ENCODE measurements around the gene SOBP.

SOBP gene

DNA sequence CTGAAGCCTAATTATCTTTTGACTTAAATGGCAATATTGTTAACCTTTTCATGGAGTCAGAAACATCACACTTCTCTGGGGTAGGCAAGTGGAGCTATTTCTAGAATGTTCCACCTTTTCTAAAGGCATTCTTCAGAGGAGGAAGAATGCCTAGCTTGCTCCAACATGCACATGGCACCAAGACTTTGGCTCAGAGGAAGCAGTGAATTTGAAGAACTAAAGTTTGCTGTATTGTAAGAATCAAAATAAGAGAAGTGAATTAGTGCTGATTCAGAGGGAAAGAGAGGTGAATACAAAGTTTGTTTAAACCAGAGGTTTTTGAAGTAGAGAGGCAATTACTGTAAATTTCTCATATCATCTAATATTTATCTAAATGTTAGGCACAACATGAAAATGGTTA, 92.2 kb downstream of the SOBP start:
- Histone ChIP-seq H3K27me3 (ENCODE audit: low read depth, low read length) (no peaks in the 10 kb centered on the region), H3K36me3 (replicated peaks; ENCODE audit: low read depth, low read length) (no peaks in the 10 kb centered on the region), H3K9me3 (ENCODE audit: insufficient read depth, low read length) (no peaks in the 10 kb centered on the region), H3K4me2 (ENCODE audit: low read length) (no peak overlapping the region), H3K27ac (ENCODE audit: low read length) (no peak overlapping the region), H3K9ac (ENCODE audit: low read length) (no peak overlapping the region), H2AFZ (ENCODE audit: low read depth, low read length) (no peak overlapping the region), H4K20me1 (ENCODE audit: insufficient read depth, low read length) (no peaks in the 10 kb centered on the region), H3K79me2 (ENCODE audit: low read length) (no peaks in the 10 kb centered on the region), H3K4me3 (ENCODE audit: low read length) (no peak overlapping the region), H3K4me1 (ENCODE audit: low read length) (no peaks in the 10 kb centered on the region)
- no peak for TF ChIP-seq EZH2phosphoT487 (IDR thresholded peaks at IDR 0.05; ENCODE audit: low read depth)
- TF ChIP-seq, protein P1, sequence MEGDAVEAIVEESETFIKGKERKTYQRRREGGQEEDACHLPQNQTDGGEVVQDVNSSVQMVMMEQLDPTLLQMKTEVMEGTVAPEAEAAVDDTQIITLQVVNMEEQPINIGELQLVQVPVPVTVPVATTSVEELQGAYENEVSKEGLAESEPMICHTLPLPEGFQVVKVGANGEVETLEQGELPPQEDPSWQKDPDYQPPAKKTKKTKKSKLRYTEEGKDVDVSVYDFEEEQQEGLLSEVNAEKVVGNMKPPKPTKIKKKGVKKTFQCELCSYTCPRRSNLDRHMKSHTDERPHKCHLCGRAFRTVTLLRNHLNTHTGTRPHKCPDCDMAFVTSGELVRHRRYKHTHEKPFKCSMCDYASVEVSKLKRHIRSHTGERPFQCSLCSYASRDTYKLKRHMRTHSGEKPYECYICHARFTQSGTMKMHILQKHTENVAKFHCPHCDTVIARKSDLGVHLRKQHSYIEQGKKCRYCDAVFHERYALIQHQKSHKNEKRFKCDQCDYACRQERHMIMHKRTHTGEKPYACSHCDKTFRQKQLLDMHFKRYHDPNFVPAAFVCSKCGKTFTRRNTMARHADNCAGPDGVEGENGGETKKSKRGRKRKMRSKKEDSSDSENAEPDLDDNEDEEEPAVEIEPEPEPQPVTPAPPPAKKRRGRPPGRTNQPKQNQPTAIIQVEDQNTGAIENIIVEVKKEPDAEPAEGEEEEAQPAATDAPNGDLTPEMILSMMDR (IDR thresholded peaks at IDR 0.05; ENCODE audit: low read depth, low read length) = no peak

DNA sequence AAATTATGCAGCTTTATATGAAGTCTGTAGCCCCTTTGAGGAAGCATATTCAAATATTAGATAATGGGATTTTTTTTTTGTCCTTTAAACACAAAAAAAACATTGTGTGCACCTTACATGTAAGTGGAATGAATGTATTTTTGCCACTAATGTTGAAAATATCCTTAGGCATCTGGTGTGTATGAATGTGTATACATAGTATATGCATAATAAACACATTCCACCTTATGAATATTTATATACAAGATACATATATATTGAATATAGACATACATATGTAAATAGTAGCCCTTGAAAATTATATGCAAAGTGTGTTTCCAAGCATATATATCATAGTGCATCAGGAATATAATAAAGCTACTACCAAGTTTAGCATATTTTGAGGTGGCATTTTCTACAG, 94.8 kb downstream of the SOBP start:
- Histone ChIP-seq H3K36me3 (replicated peaks; ENCODE audit: low read depth, low read length) (no peaks in the 10 kb centered on the region), H3K27me3 (ENCODE audit: low read depth, low read length) (no peaks in the 10 kb centered on the region), H3K4me3 (ENCODE audit: low read length) (no peak overlapping the region), H3K4me2 (ENCODE audit: low read length) (no peak overlapping the region), H3K9ac (ENCODE audit: low read length) (no peak overlapping the region), H4K20me1 (ENCODE audit: insufficient read depth, low read length) (no peaks in the 10 kb centered on the region), H3K27ac (ENCODE audit: low read length) (no peak overlapping the region), H3K9me3 (ENCODE audit: insufficient read depth, low read length) (no peaks in the 10 kb centered on the region), H2AFZ (ENCODE audit: low read depth, low read length) (no peak overlapping the region), H3K79me2 (ENCODE audit: low read length) (no peaks in the 10 kb centered on the region), H3K4me1 (ENCODE audit: low read length) (no peaks in the 10 kb centered on the region)
- TF ChIP-seq EZH2phosphoT487 (IDR thresholded peaks at IDR 0.05; ENCODE audit: low read depth) = no peak
- TF ChIP-seq, protein P1 (IDR thresholded peaks at IDR 0.05; ENCODE audit: low read depth, low read length) = no peak

DNA sequence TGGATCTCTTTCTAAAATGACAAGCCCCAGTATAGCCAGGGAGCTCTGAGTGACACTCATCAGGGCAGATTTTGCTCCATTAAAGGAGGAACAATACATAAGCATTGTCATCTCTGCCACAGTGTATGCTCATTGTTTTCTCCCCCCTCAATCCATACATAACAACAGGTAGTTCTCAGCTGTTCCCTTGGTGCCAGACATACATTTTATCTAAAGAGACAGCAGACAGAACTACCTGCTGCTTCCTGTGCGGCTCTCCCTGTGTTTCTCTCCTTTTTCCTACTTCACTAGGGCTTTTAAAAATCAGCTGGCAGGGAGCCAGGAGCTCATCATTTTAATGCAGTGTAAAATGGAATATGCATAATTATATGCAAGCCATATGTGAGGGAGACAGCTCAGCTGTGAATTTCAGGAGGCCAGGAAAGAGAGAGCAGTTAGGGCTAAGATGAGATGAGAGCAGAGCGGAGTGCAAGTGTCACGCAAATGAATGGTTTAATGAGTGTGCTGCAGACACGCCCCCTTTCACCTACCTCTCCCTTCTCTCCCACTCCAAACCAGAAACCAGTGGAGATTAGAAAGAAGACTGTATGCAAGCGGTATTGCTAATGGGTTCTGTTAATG, 96.0 kb downstream of the SOBP start:
- Histone ChIP-seq H3K79me2 (ENCODE audit: low read length) (no peaks in the 10 kb centered on the region), H3K27me3 (ENCODE audit: low read depth, low read length) (no peaks in the 10 kb centered on the region)

DNA sequence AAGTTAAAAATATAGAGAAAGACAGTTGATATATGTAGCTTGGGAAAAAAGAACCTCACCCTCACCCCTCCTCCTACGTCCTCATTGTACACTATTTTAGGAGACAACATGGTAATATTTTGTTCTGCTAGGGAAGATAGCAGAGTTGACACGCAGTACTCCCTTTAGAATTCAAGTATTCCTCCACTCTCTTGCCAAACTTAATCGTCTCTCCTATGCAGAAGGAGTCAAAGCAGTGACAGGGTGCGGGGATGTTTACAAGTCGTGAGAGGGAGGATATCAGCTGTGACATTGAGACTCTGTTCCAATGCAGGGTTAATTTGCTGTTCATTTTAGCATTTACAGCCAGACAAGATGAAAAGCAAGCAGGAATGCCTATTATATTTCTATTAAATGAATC, 97.5 kb downstream of the SOBP start:
- TF ChIP-seq EZH2phosphoT487 (IDR thresholded peaks at IDR 0.05; ENCODE audit: low read depth) = no peak
- TF ChIP-seq, protein P1 (IDR thresholded peaks at IDR 0.05; ENCODE audit: low read depth, low read length) = no peak
- no peaks in the 10 kb centered on the region for H4K20me1 ChIP-seq (ENCODE audit: insufficient read depth, low read length)
- no peak overlapping the region for H3K4me3 ChIP-seq (ENCODE audit: low read length)
- H3K4me1 ChIP-seq (ENCODE audit: low read length) = peaks cover 4% of the 10 kb centered on the region
- no peak overlapping the region for H3K4me2 ChIP-seq (ENCODE audit: low read length)
- H2AFZ ChIP-seq (ENCODE audit: low read depth, low read length) = no peak overlapping the region
- H3K79me2 ChIP-seq (ENCODE audit: low read length) = no peaks in the 10 kb centered on the region
- no peak overlapping the region for H3K9ac ChIP-seq (ENCODE audit: low read length)
- H3K36me3 ChIP-seq (replicated peaks; ENCODE audit: low read depth, low read length) = no peaks in the 10 kb centered on the region
- H3K27ac ChIP-seq (ENCODE audit: low read length) = no peak overlapping the region
- no peaks in the 10 kb centered on the region for H3K9me3 ChIP-seq (ENCODE audit: insufficient read depth, low read length)
- no peaks in the 10 kb centered on the region for H3K27me3 ChIP-seq (ENCODE audit: low read depth, low read length)

More for the DNA sequence above, 96.0 kb downstream of the SOBP start:
- H3K27ac ChIP-seq (ENCODE audit: low read length) = no peak overlapping the region
- no peak overlapping the region for H3K4me3 ChIP-seq (ENCODE audit: low read length)
- H3K4me1 ChIP-seq (ENCODE audit: low read length) = peaks cover 4% of the 10 kb centered on the region
- H4K20me1 ChIP-seq (ENCODE audit: insufficient read depth, low read length) = no peaks in the 10 kb centered on the region
- no peaks in the 10 kb centered on the region for H3K36me3 ChIP-seq (replicated peaks; ENCODE audit: low read depth, low read length)
- no peak overlapping the region for H3K4me2 ChIP-seq (ENCODE audit: low read length)
- no peak overlapping the region for H3K9ac ChIP-seq (ENCODE audit: low read length)
- TF ChIP-seq, protein P1 (IDR thresholded peaks at IDR 0.05; ENCODE audit: low read depth, low read length) = no peak
- no peak for TF ChIP-seq EZH2phosphoT487 (IDR thresholded peaks at IDR 0.05; ENCODE audit: low read depth)
- H3K9me3 ChIP-seq (ENCODE audit: insufficient read depth, low read length) = no peaks in the 10 kb centered on the region
- no peak overlapping the region for H2AFZ ChIP-seq (ENCODE audit: low read depth, low read length)
